ENCODE measurements around the gene PTGER1.

Gene PTGER1

DNA sequence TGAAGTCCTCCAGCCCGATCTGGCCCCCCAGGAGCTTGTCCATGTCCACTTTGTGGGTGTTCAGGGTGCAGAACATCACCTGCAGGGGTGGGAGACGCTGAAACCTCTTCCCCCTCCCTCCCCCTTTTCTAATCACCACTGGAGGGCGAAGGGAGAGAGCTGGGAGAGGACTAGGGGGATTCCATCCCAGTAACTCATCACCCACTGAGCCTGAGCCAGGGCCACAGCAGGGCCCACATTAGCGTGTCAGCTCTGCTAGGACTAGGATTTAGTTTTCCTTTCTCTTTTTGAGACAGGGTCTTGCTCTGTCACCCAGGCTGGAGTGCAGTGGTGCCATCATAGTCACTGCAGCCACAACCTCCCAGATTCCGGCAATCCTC lies 5.5 kb upstream of the PTGER1 start:
- TF ChIP-seq, protein P1, sequence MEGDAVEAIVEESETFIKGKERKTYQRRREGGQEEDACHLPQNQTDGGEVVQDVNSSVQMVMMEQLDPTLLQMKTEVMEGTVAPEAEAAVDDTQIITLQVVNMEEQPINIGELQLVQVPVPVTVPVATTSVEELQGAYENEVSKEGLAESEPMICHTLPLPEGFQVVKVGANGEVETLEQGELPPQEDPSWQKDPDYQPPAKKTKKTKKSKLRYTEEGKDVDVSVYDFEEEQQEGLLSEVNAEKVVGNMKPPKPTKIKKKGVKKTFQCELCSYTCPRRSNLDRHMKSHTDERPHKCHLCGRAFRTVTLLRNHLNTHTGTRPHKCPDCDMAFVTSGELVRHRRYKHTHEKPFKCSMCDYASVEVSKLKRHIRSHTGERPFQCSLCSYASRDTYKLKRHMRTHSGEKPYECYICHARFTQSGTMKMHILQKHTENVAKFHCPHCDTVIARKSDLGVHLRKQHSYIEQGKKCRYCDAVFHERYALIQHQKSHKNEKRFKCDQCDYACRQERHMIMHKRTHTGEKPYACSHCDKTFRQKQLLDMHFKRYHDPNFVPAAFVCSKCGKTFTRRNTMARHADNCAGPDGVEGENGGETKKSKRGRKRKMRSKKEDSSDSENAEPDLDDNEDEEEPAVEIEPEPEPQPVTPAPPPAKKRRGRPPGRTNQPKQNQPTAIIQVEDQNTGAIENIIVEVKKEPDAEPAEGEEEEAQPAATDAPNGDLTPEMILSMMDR (IDR thresholded peaks at IDR 0.05; ENCODE audit: control extremely low read depth, extremely low read depth, low read depth, missing control alignments), result no peak
- CTCF ChIA-PET, result interaction anchor here (0.6 to 6.0 kb wide), 37 partner anchors 8 to 409 kb away, joined by 3 to 50 read pairs (median 4); partner anchors contain the start of genes ASF1B, GIPC1 and PKN1
- POLR2A ChIA-PET, result no interaction called here
- no peak for DNase-seq (ENCODE audit: extremely low spot score)

DNA sequence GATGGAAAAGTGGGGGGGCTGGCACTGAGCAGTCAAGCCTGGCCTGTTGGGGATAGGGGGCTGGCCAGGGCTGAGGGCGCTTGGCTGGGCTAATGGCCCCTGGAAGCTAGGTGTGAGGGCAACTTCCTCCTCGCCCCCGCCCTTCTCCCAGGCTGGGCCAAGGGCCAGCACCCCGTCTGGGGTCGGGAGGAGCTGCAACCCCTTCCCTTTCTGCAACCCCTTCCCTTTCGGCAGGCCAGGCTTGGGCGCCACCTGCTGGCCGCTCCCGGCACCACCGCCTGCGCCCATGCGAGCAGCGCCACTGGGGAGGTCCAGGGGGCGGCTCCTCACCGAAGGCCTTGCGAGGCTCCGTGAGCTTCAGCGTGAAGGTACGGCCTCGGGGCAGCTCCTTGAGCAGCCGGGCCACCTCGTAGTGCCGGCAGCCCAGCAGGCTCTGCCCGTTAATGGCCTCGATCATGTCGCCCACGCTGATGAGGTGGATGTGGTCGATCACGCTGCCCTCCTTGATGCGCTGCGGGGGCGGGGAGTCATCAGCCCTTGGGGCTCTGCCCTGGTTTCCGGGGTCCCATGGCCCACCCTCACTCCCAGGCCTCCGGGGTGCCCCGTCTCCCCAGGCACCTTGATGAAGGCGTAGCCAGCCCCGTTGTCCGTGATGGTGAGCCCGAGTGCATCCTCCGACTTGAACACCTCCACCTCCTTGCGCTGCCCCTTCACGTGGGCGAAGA lies 5.0 kb upstream of the PTGER1 start:
- DNase-seq (ENCODE audit: extremely low spot score), result peak; percentile 87

DNA sequence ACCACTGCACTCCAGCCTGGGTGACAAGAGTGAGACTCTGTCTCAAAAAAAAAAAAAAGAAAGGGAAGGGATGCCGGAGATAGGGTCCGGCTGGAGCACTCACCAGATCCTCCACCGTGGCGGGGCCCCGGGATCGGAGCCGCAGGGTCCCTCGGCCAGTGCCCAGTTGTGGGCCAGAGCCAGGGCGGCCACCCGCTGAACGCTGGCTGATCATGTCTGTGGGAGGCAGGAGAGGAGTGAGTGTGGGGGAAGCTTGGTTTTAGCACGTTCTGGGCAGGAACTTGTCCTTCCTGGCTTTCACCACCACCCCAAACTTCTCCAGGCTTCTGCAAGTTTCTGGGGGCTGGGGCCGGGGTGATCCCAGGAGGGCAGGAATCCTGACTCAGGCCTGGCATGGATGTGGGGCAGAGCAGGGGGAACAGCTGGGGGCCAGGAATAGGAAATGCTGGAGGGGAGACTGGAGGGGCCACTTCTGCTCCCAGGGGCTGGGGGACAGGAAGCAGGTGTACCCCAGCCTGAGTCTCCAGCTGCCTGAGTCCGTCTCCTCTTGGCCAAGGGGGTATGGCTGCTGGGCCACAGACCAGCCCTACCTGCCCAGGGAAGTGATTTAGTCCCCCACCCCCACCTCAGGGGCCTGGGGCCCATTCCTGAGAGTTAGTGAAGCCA lies 4.3 kb upstream of the PTGER1 start:
- TF ChIP-seq, protein P1 (IDR thresholded peaks at IDR 0.05; ENCODE audit: control extremely low read depth, extremely low read depth, low read depth, missing control alignments), result no peak
- no peak for DNase-seq (ENCODE audit: extremely low spot score)
- CTCF ChIA-PET, result interaction anchor here (0.8 to 6.0 kb wide), 26 partner anchors 10 to 342 kb away, joined by 3 to 50 read pairs (median 6); partner anchors contain the start of genes ASF1B, GIPC1 and PKN1
- POLR2A ChIA-PET, result no interaction called here

More for the DNA sequence above, 5.0 kb upstream of the PTGER1 start:
- CTCF ChIA-PET, result interaction anchor here (0.6 to 6.0 kb wide), 36 partner anchors 8 to 409 kb away, joined by 3 to 50 read pairs (median 4); partner anchors contain the start of genes ASF1B, GIPC1 and PKN1
- POLR2A ChIA-PET, result no interaction called here
- TF ChIP-seq, protein P1 (IDR thresholded peaks at IDR 0.05; ENCODE audit: control extremely low read depth, extremely low read depth, low read depth, missing control alignments), result peak; percentile 98

DNA sequence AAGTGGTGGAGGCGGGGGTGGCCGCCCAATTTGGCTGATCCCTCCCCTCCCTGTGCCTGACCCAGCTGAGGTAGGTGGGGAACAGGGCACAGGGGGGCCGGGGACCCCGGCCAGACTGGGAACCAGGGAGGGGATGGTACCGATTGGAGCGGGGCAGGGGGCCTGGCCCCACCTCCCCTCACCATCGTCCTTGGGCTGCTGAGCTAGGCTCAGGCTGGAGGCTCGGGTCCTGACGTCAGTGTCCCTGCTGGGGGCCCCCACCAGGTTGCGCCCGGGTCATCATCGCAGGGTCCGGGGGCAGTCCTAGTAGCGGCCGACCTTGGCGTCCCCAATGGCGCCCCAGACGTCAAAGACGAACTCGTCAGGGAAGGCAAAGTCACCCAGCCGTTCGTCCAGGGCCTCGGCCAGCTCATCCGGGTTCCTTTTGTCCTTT lies 3.0 kb upstream of the PTGER1 start:
- ChIA-PET POLR2A (no interaction called here), CTCF (interaction anchor here (0.7 to 6.0 kb wide), 10 partner anchors 11 to 341 kb away, joined by 3 to 50 read pairs (median 12); partner anchors contain the start of genes ASF1B and GIPC1)
- no peak for DNase-seq (ENCODE audit: extremely low spot score)
- TF ChIP-seq, protein P1 (IDR thresholded peaks at IDR 0.05; ENCODE audit: control extremely low read depth, extremely low read depth, low read depth, missing control alignments), result no peak

DNA sequence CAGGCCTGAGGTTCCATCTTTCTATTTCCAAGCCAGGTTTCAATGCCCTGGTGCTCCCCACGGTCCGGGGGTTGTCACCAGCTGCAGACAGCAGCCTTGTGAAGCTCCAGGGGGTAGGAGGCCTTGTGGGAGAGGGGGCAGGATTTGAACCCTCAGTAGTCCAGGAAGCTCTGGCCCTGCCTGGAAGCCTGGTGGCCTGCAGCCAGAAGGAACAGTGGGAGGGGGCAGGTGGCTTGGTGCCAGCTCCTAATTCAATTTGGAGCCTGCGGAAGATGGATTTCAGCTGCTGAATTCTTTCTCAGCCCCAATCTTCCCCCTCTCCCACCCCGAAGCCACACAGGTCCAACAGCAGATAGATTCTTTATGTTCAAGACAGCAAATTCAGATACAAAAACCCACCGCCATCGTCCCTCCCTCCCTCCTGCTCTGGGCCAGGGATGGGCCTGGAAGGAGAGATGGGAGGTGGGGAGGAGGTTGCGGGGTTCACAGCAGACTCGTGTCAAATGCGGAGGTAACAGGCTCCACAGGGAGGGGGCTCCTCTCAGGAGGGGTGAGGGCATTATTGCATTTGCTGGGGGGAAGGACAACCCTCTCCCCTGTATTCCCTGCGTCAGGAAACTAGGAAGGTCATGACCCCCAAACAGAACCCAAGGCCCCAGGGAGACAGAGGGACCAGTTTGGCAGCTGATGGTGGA lies 2.4 kb upstream of the PTGER1 start:
- TF ChIP-seq, protein P1 (IDR thresholded peaks at IDR 0.05; ENCODE audit: control extremely low read depth, extremely low read depth, low read depth, missing control alignments), result no peak
- POLR2A ChIA-PET, result no interaction called here
- no peak for DNase-seq (ENCODE audit: extremely low spot score)
- CTCF ChIA-PET, result interaction anchor here (0.7 to 6.0 kb wide), 7 partner anchors 11 to 340 kb away, joined by 3 to 50 read pairs (median 14); partner anchors contain the start of gene ASF1B
